Neural crest cell (in vitro differentiated cells): Measurements from ENCODE around the gene NOL4L. TPM values are rescaled to one million over a fixed set of nuclear protein-coding genes. Genes with fewer than 3 reads are reported as not detected.
A peak's percentile ranks its signal among the peaks of the same experiment; 100 is the strongest.

ENCODE experiments used
- DNase-seq: peaks from one replicate; pipeline ENCODE4 v3.0.0; 2021; ENCODE audit warnings: low read depth, mixed read lengths, low spot score
- H3K27ac Mint-ChIP-seq: one replicate; pipeline ENCODE4 v1.8.0; 2021; ENCODE audit warnings: mild to moderate bottlenecking, mixed read lengths; ENCODE audit not compliant: unreplicated experiment
- H3K27me3 Mint-ChIP-seq: 2 replicates; pipeline ENCODE4 v1.8.0; 2021; ENCODE audit warnings: low read depth, mild to moderate bottlenecking, mixed read lengths
- H3K36me3 Mint-ChIP-seq: 2 replicates; pipeline ENCODE4 v1.8.0; 2021; ENCODE audit warnings: low read depth, mild to moderate bottlenecking, mixed read lengths
- H3K4me1 Mint-ChIP-seq: 2 replicates; pipeline ENCODE4 v1.8.0; 2021; ENCODE audit warnings: mixed read lengths
- H3K4me3 Mint-ChIP-seq: one replicate; pipeline ENCODE4 v1.8.0; 2021; ENCODE audit warnings: mild to moderate bottlenecking, mixed read lengths
- H3K9me3 Mint-ChIP-seq: 2 replicates; pipeline ENCODE4 v1.8.0; 2021; ENCODE audit warnings: mixed read lengths
- CTCF ChIP-seq: fragments of 200-600 bp; sonication (generic); conservative IDR thresholded peaks from 2 replicates; pipeline ENCODE4 v1.5.0; 2021; ENCODE audit warnings: antibody characterized with exemption, mild to moderate bottlenecking
- total RNA-seq: library from RNA; stranded (reverse); gene quantifications from 2 replicates; pipeline ENCODE4 v1.2.1, GENCODE V29; 2021

NOL4L gene
- total RNA-seq, 1 donor from 2014 or later = 52.3 TPM

GRCh38 chr20:32473231-32474008 lies 111.7 kb downstream of the NOL4L start:
- TF ChIP-seq CTCF = no peak
- Mint-ChIP-seq H3K27ac (peak overlapping the region; percentile 95), H3K4me3 (peak overlapping the region; percentile 71), H3K4me1 (peaks cover 84% of the 10 kb centered on the region), H3K9me3 (no peaks in the 10 kb centered on the region), H3K36me3 (no peaks in the 10 kb centered on the region), H3K27me3 (peaks cover 3% of the 10 kb centered on the region)
- no peak for DNase-seq

- Mint-ChIP-seq H3K4me1 (peaks cover 77% of the 10 kb centered on the region), H3K27ac (no peak overlapping the region), H3K4me3 (no peak overlapping the region), H3K36me3 (no peaks in the 10 kb centered on the region), H3K9me3 (no peaks in the 10 kb centered on the region), H3K27me3 (peaks cover 3% of the 10 kb centered on the region)
- TF ChIP-seq CTCF = no peak
- DNase-seq = no peak
Observed at GRCh38 chr20:32472581-32473207, 112.4 kb downstream of the NOL4L start.

GRCh38 chr20:32470940-32471339 lies 114.2 kb downstream of the NOL4L start:
- no peak for DNase-seq
- no peak for TF ChIP-seq CTCF
- Mint-ChIP-seq H3K36me3 (peaks cover 3% of the 10 kb centered on the region), H3K27me3 (peaks cover 3% of the 10 kb centered on the region), H3K4me1 (peaks cover 72% of the 10 kb centered on the region), H3K4me3 (peak overlapping the region; percentile 27), H3K9me3 (no peaks in the 10 kb centered on the region), H3K27ac (no peak overlapping the region)

GRCh38 chr20:32470025-32470861 lies 114.9 kb downstream of the NOL4L start:
- Mint-ChIP-seq H3K27ac (peak overlapping the region; percentile 75), H3K27me3 (peaks cover 3% of the 10 kb centered on the region), H3K4me3 (peak overlapping the region; percentile 75), H3K36me3 (peaks cover 3% of the 10 kb centered on the region), H3K4me1 (peaks cover 72% of the 10 kb centered on the region), H3K9me3 (no peaks in the 10 kb centered on the region)
- no peak for DNase-seq
- TF ChIP-seq CTCF = peak; percentile 48

GRCh38 chr20:32468860-32469259 lies 116.3 kb downstream of the NOL4L start:
- DNase-seq = no peak
- Mint-ChIP-seq H3K9me3 (no peaks in the 10 kb centered on the region), H3K4me3 (peak overlapping the region; percentile 59), H3K27ac (peak overlapping the region; percentile 87), H3K27me3 (peaks cover 3% of the 10 kb centered on the region), H3K4me1 (peaks cover 71% of the 10 kb centered on the region), H3K36me3 (peaks cover 3% of the 10 kb centered on the region)
- no peak for TF ChIP-seq CTCF
